Measurements from ENCODE around the gene ARMC9. TPM values are rescaled to one million over a fixed set of nuclear protein-coding genes. Genes with fewer than 3 reads are reported as not detected.

The ARMC9 gene
- total RNA-seq, 1 donor from 2014 or later = 178 TPM

DNA sequence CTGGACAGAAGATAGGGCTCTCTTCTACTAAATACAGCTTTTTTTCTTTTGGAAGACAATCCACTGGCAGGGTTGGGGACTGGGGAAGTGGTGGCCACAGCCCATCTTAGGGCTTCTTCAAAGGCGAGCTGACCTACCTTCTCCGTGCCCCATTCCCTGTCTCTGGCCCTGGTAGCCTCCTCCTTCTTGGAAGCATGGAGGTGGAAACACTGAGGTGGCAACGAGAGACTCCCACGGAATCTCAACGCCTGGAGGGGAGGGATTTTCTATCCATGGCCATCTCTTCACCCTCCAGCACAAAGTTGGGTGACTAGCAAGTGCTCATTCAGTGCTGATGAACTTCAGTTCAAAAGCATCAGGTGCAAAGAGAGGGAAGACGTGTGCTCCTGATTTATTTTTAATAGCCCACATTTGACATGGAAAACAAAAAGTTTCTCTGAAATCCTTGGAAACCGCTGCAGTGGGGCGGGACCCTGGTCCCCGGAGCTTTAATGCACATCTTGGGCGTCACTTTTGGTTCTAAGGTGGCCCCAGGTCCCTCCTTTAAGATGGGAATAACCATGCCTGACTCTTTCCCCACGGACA is 633 bp upstream of the ARMC9 start:
- H3K27me3 Mint-ChIP-seq (ENCODE audit: unreplicated experiment) = no peaks in the 10 kb centered on the region
- peak overlapping the region; percentile 88 for H3K27ac Mint-ChIP-seq (ENCODE audit: unreplicated experiment)
- H3K4me3 Mint-ChIP-seq (ENCODE audit: unreplicated experiment) = peak overlapping the region; percentile 91
- TF ChIP-seq, protein P1, sequence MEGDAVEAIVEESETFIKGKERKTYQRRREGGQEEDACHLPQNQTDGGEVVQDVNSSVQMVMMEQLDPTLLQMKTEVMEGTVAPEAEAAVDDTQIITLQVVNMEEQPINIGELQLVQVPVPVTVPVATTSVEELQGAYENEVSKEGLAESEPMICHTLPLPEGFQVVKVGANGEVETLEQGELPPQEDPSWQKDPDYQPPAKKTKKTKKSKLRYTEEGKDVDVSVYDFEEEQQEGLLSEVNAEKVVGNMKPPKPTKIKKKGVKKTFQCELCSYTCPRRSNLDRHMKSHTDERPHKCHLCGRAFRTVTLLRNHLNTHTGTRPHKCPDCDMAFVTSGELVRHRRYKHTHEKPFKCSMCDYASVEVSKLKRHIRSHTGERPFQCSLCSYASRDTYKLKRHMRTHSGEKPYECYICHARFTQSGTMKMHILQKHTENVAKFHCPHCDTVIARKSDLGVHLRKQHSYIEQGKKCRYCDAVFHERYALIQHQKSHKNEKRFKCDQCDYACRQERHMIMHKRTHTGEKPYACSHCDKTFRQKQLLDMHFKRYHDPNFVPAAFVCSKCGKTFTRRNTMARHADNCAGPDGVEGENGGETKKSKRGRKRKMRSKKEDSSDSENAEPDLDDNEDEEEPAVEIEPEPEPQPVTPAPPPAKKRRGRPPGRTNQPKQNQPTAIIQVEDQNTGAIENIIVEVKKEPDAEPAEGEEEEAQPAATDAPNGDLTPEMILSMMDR (IDR thresholded peaks at IDR 0.05) = no peak
- peaks cover 16% of the 10 kb centered on the region for H3K36me3 Mint-ChIP-seq (ENCODE audit: unreplicated experiment)
- H3K4me1 Mint-ChIP-seq (ENCODE audit: unreplicated experiment) = peaks cover 47% of the 10 kb centered on the region
- DNase-seq (ENCODE audit: extremely low spot score, unreplicated experiment) = no peak
- no peaks in the 10 kb centered on the region for H3K9me3 Mint-ChIP-seq (ENCODE audit: unreplicated experiment)

DNA sequence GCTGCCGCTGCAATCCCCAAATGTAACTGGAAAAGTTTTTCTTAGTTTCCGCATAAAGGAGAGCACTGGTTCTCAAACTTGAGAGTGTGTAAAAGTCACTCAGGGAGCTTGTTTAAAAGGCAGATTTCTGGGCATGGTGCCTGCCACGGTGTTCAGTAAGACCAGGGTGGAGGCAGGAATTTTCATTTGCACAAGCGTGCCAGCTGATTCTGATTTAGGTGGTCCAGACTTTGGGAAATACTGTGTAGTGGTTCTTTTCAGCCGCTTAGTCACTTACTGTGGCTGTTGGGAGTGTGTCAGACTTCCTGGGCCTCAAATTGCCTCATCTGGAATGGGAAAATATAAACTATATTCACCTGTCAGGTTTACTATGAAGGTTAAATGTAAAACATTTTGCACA is 788 bp downstream of the ARMC9 start:
- Mint-ChIP-seq H3K27me3 (ENCODE audit: unreplicated experiment) (no peaks in the 10 kb centered on the region), H3K27ac (ENCODE audit: unreplicated experiment) (peak overlapping the region; percentile 96)

DNA sequence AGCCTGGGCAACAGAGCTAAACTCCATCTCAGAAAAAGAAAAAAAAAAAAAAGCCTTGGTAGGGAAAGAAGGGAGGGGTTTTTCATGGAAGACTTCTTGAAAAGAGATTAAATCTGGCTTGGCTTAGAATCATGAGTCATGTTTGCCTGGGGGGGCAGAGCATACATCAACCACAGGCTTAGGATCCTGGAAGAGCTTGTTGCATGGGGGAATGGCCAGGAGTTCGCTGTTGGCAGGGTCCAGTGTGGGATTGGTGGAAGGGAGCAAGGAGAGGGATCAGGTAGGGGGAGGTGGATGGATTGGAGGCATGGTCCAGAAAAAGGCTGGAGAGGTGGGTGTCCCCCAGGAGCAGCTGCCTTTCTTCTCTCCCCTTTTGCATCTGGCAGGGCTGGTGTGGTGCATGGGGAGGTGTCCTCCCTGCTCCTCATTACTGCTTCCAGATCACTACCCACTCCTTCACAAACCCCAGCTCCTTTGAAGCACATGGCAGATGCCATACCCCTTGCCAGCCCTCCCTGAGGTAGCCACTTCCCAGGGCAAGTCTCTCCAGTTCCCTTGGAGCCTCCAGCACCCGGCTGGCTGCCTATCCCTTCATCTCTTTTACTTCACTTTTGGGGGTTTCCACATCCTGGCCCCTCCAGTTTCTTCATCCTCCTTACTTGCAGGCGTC is 2.5 kb downstream of the ARMC9 start:
- no peaks in the 10 kb centered on the region for H3K9me3 Mint-ChIP-seq (ENCODE audit: unreplicated experiment)
- peak overlapping the region; percentile 75 for H3K27ac Mint-ChIP-seq (ENCODE audit: unreplicated experiment)
- H3K27me3 Mint-ChIP-seq (ENCODE audit: unreplicated experiment) = no peaks in the 10 kb centered on the region
- DNase-seq (ENCODE audit: extremely low spot score, unreplicated experiment) = no peak
- peaks cover 72% of the 10 kb centered on the region for H3K4me1 Mint-ChIP-seq (ENCODE audit: unreplicated experiment)
- TF ChIP-seq, protein P1 (IDR thresholded peaks at IDR 0.05) = no peak
- H3K36me3 Mint-ChIP-seq (ENCODE audit: unreplicated experiment) = peaks cover 40% of the 10 kb centered on the region
- peak overlapping the region; percentile 91 for H3K4me3 Mint-ChIP-seq (ENCODE audit: unreplicated experiment)

More for the DNA sequence above, 788 bp downstream of the ARMC9 start:
- peaks cover 28% of the 10 kb centered on the region for H3K36me3 Mint-ChIP-seq (ENCODE audit: unreplicated experiment)
- no peaks in the 10 kb centered on the region for H3K9me3 Mint-ChIP-seq (ENCODE audit: unreplicated experiment)
- H3K4me3 Mint-ChIP-seq (ENCODE audit: unreplicated experiment) = peak overlapping the region; percentile 91
- DNase-seq (ENCODE audit: extremely low spot score, unreplicated experiment) = no peak
- peaks cover 55% of the 10 kb centered on the region for H3K4me1 Mint-ChIP-seq (ENCODE audit: unreplicated experiment)
- TF ChIP-seq, protein P1 (IDR thresholded peaks at IDR 0.05) = no peak

DNA sequence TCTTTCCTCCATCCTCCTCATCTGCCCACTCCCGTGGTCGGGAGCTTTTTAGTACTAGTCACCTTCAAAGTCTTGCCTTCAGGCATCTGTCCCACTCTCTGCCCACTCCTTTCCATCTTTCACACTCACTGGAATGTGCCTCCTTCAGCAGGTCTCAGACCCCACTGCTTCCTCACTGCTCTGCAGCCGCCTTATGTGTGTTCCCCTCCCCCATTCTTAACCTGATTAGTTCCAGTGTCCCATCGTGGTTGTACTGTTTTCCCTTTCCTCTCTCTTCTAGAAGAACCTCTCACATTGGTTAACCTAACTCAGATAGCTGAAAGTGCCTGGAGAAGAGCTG is 3.0 kb downstream of the ARMC9 start:
- Mint-ChIP-seq H3K4me3 (ENCODE audit: unreplicated experiment) (peak overlapping the region; percentile 91), H3K4me1 (ENCODE audit: unreplicated experiment) (peaks cover 77% of the 10 kb centered on the region), H3K27me3 (ENCODE audit: unreplicated experiment) (no peaks in the 10 kb centered on the region), H3K36me3 (ENCODE audit: unreplicated experiment) (peaks cover 42% of the 10 kb centered on the region), H3K27ac (ENCODE audit: unreplicated experiment) (peak overlapping the region; percentile 75), H3K9me3 (ENCODE audit: unreplicated experiment) (no peaks in the 10 kb centered on the region)
- TF ChIP-seq, protein P1 (IDR thresholded peaks at IDR 0.05) = no peak
- DNase-seq (ENCODE audit: extremely low spot score, unreplicated experiment) = no peak

DNA sequence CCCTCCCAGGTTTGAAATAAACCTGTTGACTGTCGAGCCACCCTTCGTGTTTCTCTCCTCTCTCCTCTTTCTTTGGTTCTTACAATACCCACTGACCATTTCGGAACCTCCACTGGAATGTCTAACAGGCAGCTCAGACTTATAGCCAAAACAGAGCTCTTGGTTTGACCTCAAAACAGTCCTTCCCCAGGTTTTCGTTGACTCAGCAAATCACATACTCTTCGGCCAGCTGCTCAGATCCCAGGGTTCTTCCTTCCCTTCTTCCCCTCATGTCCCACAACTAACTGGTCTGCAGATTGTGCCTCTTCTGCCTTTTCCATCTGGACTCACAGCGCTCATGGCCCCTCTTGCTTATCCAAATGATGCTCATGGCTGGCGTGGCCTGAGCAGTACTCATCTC is 4.7 kb downstream of the ARMC9 start:
- no peak for DNase-seq (ENCODE audit: extremely low spot score, unreplicated experiment)
- Mint-ChIP-seq H3K27ac (ENCODE audit: unreplicated experiment) (peak overlapping the region; percentile 70), H3K36me3 (ENCODE audit: unreplicated experiment) (peaks cover 53% of the 10 kb centered on the region), H3K27me3 (ENCODE audit: unreplicated experiment) (no peaks in the 10 kb centered on the region), H3K4me1 (ENCODE audit: unreplicated experiment) (peaks cover 75% of the 10 kb centered on the region), H3K4me3 (ENCODE audit: unreplicated experiment) (no peak overlapping the region), H3K9me3 (ENCODE audit: unreplicated experiment) (no peaks in the 10 kb centered on the region)
- TF ChIP-seq, protein P1 (IDR thresholded peaks at IDR 0.05) = no peak

Data from osteocyte (in vitro differentiated cells).